C1 segment of cervical spinal cord (tissue), 14 donors: Measurements from ENCODE around the gene MTSS2.
"Not testable (repeated sequence)": the region's sequence is repeated elsewhere in the genome, so short reads cannot be mapped to it uniquely, and the experiment has no call there.

ENCODE experiments used
- DNase-seq, 14 donors: peaks; one replicate each; lab custom pipeline; 2025; lab: John Stamatoyannopoulos, UW

Gene MTSS2

GRCh38 chr16:70675851-70676513 lies 9.9 kb downstream of the MTSS2 start:
- DNase-seq, result peak in 2 of 14 donors; percentile 21 to 45

GRCh38 chr16:70674221-70675014 lies 11.4 kb downstream of the MTSS2 start:
- no peak for DNase-seq

GRCh38 chr16:70670938-70671337 lies 14.9 kb downstream of the MTSS2 start:
- not testable (repeated sequence) for DNase-seq

- no peak for DNase-seq
Observed at GRCh38 chr16:70670175-70670574, 15.7 kb downstream of the MTSS2 start.

GRCh38 chr16:70665806-70666735 lies 19.8 kb downstream of the MTSS2 start:
- DNase-seq, result no peak

GRCh38 chr16:70665113-70665694 lies 20.6 kb downstream of the MTSS2 start:
- DNase-seq, result no peak

- DNase-seq, result no peak
Observed at GRCh38 chr16:70664325-70665112, 21.3 kb downstream of the MTSS2 start.

GRCh38 chr16:70663524-70664324 lies 22.1 kb downstream of the MTSS2 start:
- no peak for DNase-seq

- no peak for DNase-seq
Observed at GRCh38 chr16:70662991-70663523, 22.8 kb downstream of the MTSS2 start.

GRCh38 chr16:70661918-70662641 lies 23.8 kb downstream of the MTSS2 start:
- peak in 3 of 14 donors; percentile 29 to 55 (median 38) for DNase-seq

GRCh38 chr16:70661534-70661917 lies 24.3 kb downstream of the MTSS2 start:
- DNase-seq, result no peak

GRCh38 chr16:70660672-70661350 lies 25.0 kb downstream of the MTSS2 start:
- DNase-seq, result no peak

- DNase-seq, result no peak
Observed at GRCh38 chr16:70659953-70660671, 25.7 kb downstream of the MTSS2 start.

- DNase-seq, result no peak
Observed at GRCh38 chr16:70659546-70659945, 26.3 kb downstream of the MTSS2 start.

GRCh38 chr16:70658921-70659320 lies 26.9 kb downstream of the MTSS2 start:
- DNase-seq, result no peak

GRCh38 chr16:70657956-70658355 lies 27.9 kb downstream of the MTSS2 start:
- DNase-seq, result no peak

GRCh38 chr16:70656712-70657263 lies 29.1 kb downstream of the MTSS2 start:
- no peak for DNase-seq
